A549 (cell line): ENCODE measurements around the gene PRELP. TPM values are rescaled to one million over a fixed set of nuclear protein-coding genes. Genes with fewer than 3 reads are reported as not detected.

ENCODE experiments used
- ATAC-seq, 2 experiments: fragments of 200-7000 bp in 1 of 2; fragments of >200 bp in 1 of 2; cut with Nextera tagmentation in 1 of 2; cut with Tn5 transposase in 1 of 2; 3 replicates each; pipeline versions ENCODE4 v1.8.0 to v1.9.1; 2018 to 2020; ENCODE audit warnings: mild to moderate bottlenecking in 1 of 2, moderate library complexity in 1 of 2
- CTCF ChIA-PET: fragments of 300-600 bp; sonication (Branson Sonifier 250); formaldehyde crosslinking; extraction: SDS; loops from one replicate; lab custom pipeline; 2021; ENCODE audit warnings: antibody characterized with exemption, inconsistent platforms; lab: Yijun Ruan, JAX
- POLR2A ChIA-PET: fragments of 350-600 bp; formaldehyde crosslinking; extraction: SDS; loops from one replicate; lab custom pipeline; 2021; ENCODE audit warnings: antibody characterized with exemption, inconsistent platforms; lab: Yijun Ruan, JAX
- DNase-seq, 2 experiments: peaks; one replicate each; pipeline versions ENCODE4 v3.0.0 to v3.0.0-alpha.2; 2011 to 2016; ENCODE audit warnings: low read depth in 1 of 2, low spot score in 1 of 2
- FAIRE-seq: peaks from 2 replicates; lab custom pipeline; 2011; peaks lifted over from hg19 to GRCh38; lab: Jason Lieb, UNC
- H3K27ac ChIP-seq, 2 experiments: fragments of >200 bp; sonication (Bioruptor Twin); formaldehyde crosslinking; 3 replicates each; pipeline ENCODE4 v1.5.1; 2016 to 2017
- H3K4me1 ChIP-seq: fragments of >200 bp; sonication (Bioruptor Twin); formaldehyde crosslinking; 3 replicates; pipeline ENCODE4 v1.6.1; 2016
- H3K4me2 ChIP-seq: fragments of >200 bp; sonication (Bioruptor Twin); formaldehyde crosslinking; 3 replicates; pipeline ENCODE4 v1.6.1; 2016
- H3K4me3 ChIP-seq: fragments of >200 bp; sonication (Bioruptor Twin); formaldehyde crosslinking; 3 replicates; pipeline ENCODE4 v1.5.1; 2016
- H3K9me3 ChIP-seq: fragments of >200 bp; sonication (Bioruptor Twin); formaldehyde crosslinking; 3 replicates; pipeline ENCODE4 v1.6.1; 2016
- CBX2 ChIP-seq: fragments of 200-600 bp; sonication (generic); IDR thresholded peaks from 2 replicates; pipeline ENCODE4 v1.6.1; 2016; ENCODE audit warnings: low read depth, mild to moderate bottlenecking, borderline replicate concordance
- CEBPB ChIP-seq, 2 experiments: fragments of >200 bp in 1 of 2; sonication (Bioruptor Twin) in 1 of 2; formaldehyde crosslinking in 1 of 2; IDR thresholded peaks; 2 replicates each; pipeline ENCODE4 v1.6.1; 2012 to 2016
- CTCF ChIP-seq: fragments of >200 bp; sonication (Bioruptor Twin); formaldehyde crosslinking; IDR thresholded peaks from 3 replicates; pipeline ENCODE4 v1.5.1; 2016
- EHF ChIP-seq: fragments of 250-450 bp; sonication (Bioruptor Pico); IDR thresholded peaks from 2 replicates; pipeline ENCODE4 v1.5.0; 2020; ENCODE audit warnings: mild to moderate bottlenecking
- FOSL2 ChIP-seq, 2 experiments: fragments of 450-650 bp in 1 of 2; fragments of >200 bp in 1 of 2; sonication (Bioruptor Twin) in 1 of 2; formaldehyde crosslinking; IDR thresholded peaks; 2 replicates each; pipeline versions ENCODE4 v1.5.0 to v1.6.1; 2016 to 2020; ENCODE audit warnings: mild to moderate bottlenecking in 1 of 2, moderate library complexity in 1 of 2
- HEYL ChIP-seq: fragments of 250-450 bp; sonication (Bioruptor Pico); IDR thresholded peaks from 2 replicates; pipeline ENCODE4 v1.8.0; 2021; ENCODE audit warnings: mild to moderate bottlenecking, moderate library complexity
- HOXA7 ChIP-seq: fragments of 250-450 bp; sonication (Bioruptor Pico); IDR thresholded peaks from 2 replicates; pipeline ENCODE4 v1.5.0; 2020; ENCODE audit warnings: mild to moderate bottlenecking, moderate library complexity
- JUNB ChIP-seq: fragments of >200 bp; sonication (Bioruptor Twin); formaldehyde crosslinking; IDR thresholded peaks from 2 replicates; pipeline ENCODE4 v1.6.1; 2016
- MAZ ChIP-seq: fragments of 150-350 bp; IDR thresholded peaks from 2 replicates; pipeline ENCODE4 v1.6.1; 2014; ENCODE audit warnings: antibody characterized with exemption, low read depth, low read length, borderline replicate concordance
- NPAS2 ChIP-seq: fragments of 250-450 bp; sonication (Bioruptor Pico); IDR thresholded peaks from 2 replicates; pipeline ENCODE4 v1.8.0; 2022; ENCODE audit warnings: mild to moderate bottlenecking, moderate library complexity, borderline replicate concordance
- PBX3 ChIP-seq: IDR thresholded peaks from 2 replicates; pipeline ENCODE4 v1.6.1; 2012
- PHF8 ChIP-seq: fragments of 200-600 bp; sonication (generic); IDR thresholded peaks from 2 replicates; pipeline ENCODE4 v1.6.1; 2016; ENCODE audit warnings: low read depth, mild to moderate bottlenecking, antibody characterized with exemption, moderate library complexity, borderline replicate concordance
- POLR2AphosphoS2 ChIP-seq: conservative IDR thresholded peaks from 2 replicates; pipeline ENCODE4 v1.6.1; 2012; ENCODE audit warnings: low read length, improper control_type of control experiment, inconsistent platforms
- RCOR1 ChIP-seq: fragments of 150-350 bp; IDR thresholded peaks from 2 replicates; pipeline ENCODE4 v1.6.1; 2014; ENCODE audit warnings: antibody characterized with exemption, low read length, low read depth
- REST ChIP-seq: fragments of 200-600 bp; sonication (generic); IDR thresholded peaks from 2 replicates; pipeline ENCODE4 v1.6.1; 2016; ENCODE audit warnings: antibody characterized with exemption, mild to moderate bottlenecking, moderate library complexity
- RFX5 ChIP-seq: fragments of 450-650 bp; IDR thresholded peaks from 2 replicates; pipeline ENCODE4 v1.7.1; 2014; ENCODE audit warnings: antibody characterized with exemption, mild to moderate bottlenecking, moderate library complexity
- RNF2 ChIP-seq: fragments of 200-600 bp; sonication (generic); IDR thresholded peaks from 2 replicates; pipeline ENCODE4 v1.6.1; 2016; ENCODE audit warnings: low read depth, mild to moderate bottlenecking, antibody characterized with exemption, moderate library complexity, borderline replicate concordance
- SMC3 ChIP-seq: fragments of >200 bp; sonication (Bioruptor Twin); formaldehyde crosslinking; IDR thresholded peaks from 3 replicates; pipeline ENCODE4 v1.6.1; 2018; ENCODE audit warnings: inconsistent platforms
- SREBF2 ChIP-seq: fragments of 450-650 bp; IDR thresholded peaks from 2 replicates; pipeline ENCODE4 v1.6.1; 2014; ENCODE audit warnings: mild to moderate bottlenecking, moderate library complexity
- ZNF302 ChIP-seq: fragments of 250-450 bp; sonication (Bioruptor Pico); IDR thresholded peaks from 2 replicates; pipeline ENCODE4 v1.9.0; 2021; ENCODE audit warnings: inconsistent platforms, mild to moderate bottlenecking, moderate library complexity
- ZSCAN20 ChIP-seq: fragments of 250-450 bp; sonication (Bioruptor Pico); IDR thresholded peaks from 2 replicates; pipeline ENCODE4 v1.8.0; 2022; ENCODE audit warnings: mild to moderate bottlenecking, moderate library complexity
- WGBS: methylation state at CpG from one replicate; pipeline ENCODE4 v1.1.6; 2017; ENCODE audit errors: missing lambda C conversion rate; 5-methylcytosine and 5-hydroxymethylcytosine counted together
- polyA plus RNA-seq, 4 experiments: library from polyadenylated mRNA; depleted of rRNA in 3 of 4; stranded (reverse); fragments of >200 nt; fragmentation: RNase III in 1 of 4; extraction: RNeasy Plus Mini Kit Qiagen cat#74134 plus additional on column Dnase treatment in 1 of 4; gene quantifications; 2 replicates in 3 of 4; 3 replicates in 1 of 4; pipeline ENCODE4 v1.2.3, GENCODE V29; 2011 to 2017
- TF ChIP-seq, protein P1 (sequence below): fragments of 250-450 bp; sonication (Bioruptor Pico); IDR thresholded peaks from 2 replicates; pipeline ENCODE4 v1.5.0; 2021; ENCODE audit warnings: mild to moderate bottlenecking, moderate library complexity, borderline replicate concordance

PRELP gene
- polyA plus RNA-seq, 2 of the 4 experiments (the other 2 are of a cell fraction), result not detected

- H3K9me3 ChIP-seq, result no peaks in the 10 kb centered on the region
- 87% methylated on average over 9 of the region's 9 CpGs for WGBS
- ATAC-seq (no peak), FAIRE-seq (no peak), DNase-seq (no peak)
- TF ChIP-seq CTCF (no peak), SMC3 (no peak), HEYL (no peak)
- TF ChIP-seq, protein P1, sequence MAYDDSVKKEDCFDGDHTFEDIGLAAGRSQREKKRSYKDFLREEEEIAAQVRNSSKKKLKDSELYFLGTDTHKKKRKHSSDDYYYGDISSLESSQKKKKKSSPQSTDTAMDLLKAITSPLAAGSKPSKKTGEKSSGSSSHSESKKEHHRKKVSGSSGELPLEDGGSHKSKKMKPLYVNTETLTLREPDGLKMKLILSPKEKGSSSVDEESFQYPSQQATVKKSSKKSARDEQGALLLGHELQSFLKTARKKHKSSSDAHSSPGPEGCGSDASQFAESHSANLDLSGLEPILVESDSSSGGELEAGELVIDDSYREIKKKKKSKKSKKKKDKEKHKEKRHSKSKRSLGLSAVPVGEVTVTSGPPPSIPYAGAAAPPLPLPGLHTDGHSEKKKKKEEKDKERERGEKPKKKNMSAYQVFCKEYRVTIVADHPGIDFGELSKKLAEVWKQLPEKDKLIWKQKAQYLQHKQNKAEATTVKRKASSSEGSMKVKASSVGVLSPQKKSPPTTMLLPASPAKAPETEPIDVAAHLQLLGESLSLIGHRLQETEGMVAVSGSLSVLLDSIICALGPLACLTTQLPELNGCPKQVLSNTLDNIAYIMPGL, result no peak
- ChIA-PET CTCF (interaction anchor here (0.9 to 2.7 kb wide), 4 partner anchors 10 to 189 kb away, joined by 3 to 17 read pairs (median 7); no protein-coding TSS in a partner anchor), POLR2A (no interaction called here)
- H3K4me3 ChIP-seq, result no peak overlapping the region
- H3K27ac ChIP-seq, result peak overlapping the region; percentile 86 to 91
- H3K4me1 ChIP-seq, result peaks cover 36% of the 10 kb centered on the region
- H3K4me2 ChIP-seq, result peak overlapping the region; percentile 73
Measured at GRCh38 chr1:203513585-203514031, 38.0 kb downstream of the PRELP start.

DNA sequence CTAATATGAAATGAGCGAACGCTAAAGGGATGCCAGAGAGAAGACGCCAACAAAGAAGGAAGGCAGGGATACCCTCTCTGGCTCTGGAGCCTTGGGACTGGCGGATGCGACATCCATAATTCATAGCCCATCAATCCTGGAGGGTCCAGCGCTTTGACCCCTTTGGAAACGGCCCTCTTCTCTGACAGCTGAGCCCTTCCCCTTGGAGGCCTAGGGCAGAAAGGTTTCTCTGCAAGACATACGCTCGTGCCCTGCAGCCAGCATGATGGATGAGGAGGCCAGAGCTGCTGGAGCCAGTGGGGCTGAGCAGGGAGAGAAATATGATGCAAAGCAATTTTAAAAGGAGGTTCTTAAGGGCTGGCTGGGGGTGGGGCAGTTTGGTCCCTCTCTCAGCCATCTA lies 40.6 kb downstream of the PRELP start:
- CTCF ChIA-PET, result interaction anchor here (1.4 to 3.5 kb wide), 2 partner anchors 12 to 183 kb away, joined by 3 to 22 read pairs; no protein-coding TSS in a partner anchor
- Histone ChIP-seq H3K4me1 (peaks cover 46% of the 10 kb centered on the region), H3K9me3 (no peaks in the 10 kb centered on the region), H3K4me3 (no peak overlapping the region), H3K27ac (no peak overlapping the region), H3K4me2 (no peak overlapping the region)
- FAIRE-seq (no peak), DNase-seq (no peak), ATAC-seq (no peak)
- TF ChIP-seq NPAS2 (CRISPR knock-in tag) (no peak), HOXA7 (CRISPR knock-in tag) (no peak), JUNB (no peak), PHF8 (no peak), ZSCAN20 (CRISPR knock-in tag) (no peak), PBX3 (no peak), SREBF2 (no peak), POLR2AphosphoS2 (no peak), EHF (CRISPR knock-in tag) (no peak)
- POLR2A ChIA-PET, result no interaction called here
- 95% methylated on average over 9 of the region's 9 CpGs for WGBS

GRCh38 chr1:203516906-203517305 lies 41.3 kb downstream of the PRELP start:
- no peaks in the 10 kb centered on the region for H3K9me3 ChIP-seq
- DNase-seq, result no peak
- H3K27ac ChIP-seq, result no peak overlapping the region; a peak in 1 of 6 replicates
- ChIA-PET CTCF (interaction anchor here (0.6 to 3.5 kb wide), 8 partner anchors 9 to 186 kb away, joined by 3 to 22 read pairs (median 3); no protein-coding TSS in a partner anchor), POLR2A (no interaction called here)
- no peak for TF ChIP-seq ZNF302
- TF ChIP-seq RNF2, result no peak
- TF ChIP-seq PHF8, result no peak
- TF ChIP-seq MAZ, result no peak
- no peak for TF ChIP-seq RCOR1
- TF ChIP-seq FOSL2 (IDR thresholded peaks at IDR 0.05), result no peak
- TF ChIP-seq FOSL2 (CRISPR knock-in tag; IDR thresholded peaks at IDR 0.05), result no peak
- no peak for TF ChIP-seq CBX2
- no peak for TF ChIP-seq CEBPB (IDR thresholded peaks at IDR 0.05)
- TF ChIP-seq RFX5, result no peak
- no peak for TF ChIP-seq PBX3
- no peak for TF ChIP-seq POLR2AphosphoS2
- TF ChIP-seq REST, result no peak
- H3K4me1 ChIP-seq, result peaks cover 46% of the 10 kb centered on the region
- ATAC-seq, result no peak
- 69% methylated on average over 4 of the region's 5 CpGs for WGBS
- no peak overlapping the region for H3K4me2 ChIP-seq
- FAIRE-seq, result no peak
- H3K4me3 ChIP-seq, result no peak overlapping the region
